HEK293 (cell line): ENCODE data around the gene MYO5B.
"Not testable (repeated sequence)": the region's sequence is repeated elsewhere in the genome, so short reads cannot be mapped to it uniquely, and the experiment has no call there.

Experiments used
- CTCF ChIA-PET: fragments of 350-600 bp; formaldehyde crosslinking; extraction: SDS; loops from one replicate; lab custom pipeline; 2021; ENCODE audit warnings: antibody characterized with exemption; lab: Yijun Ruan, JAX
- POLR2A ChIA-PET: fragments of 300-600 bp; formaldehyde crosslinking; extraction: SDS; loops from one replicate; lab custom pipeline; 2020; ENCODE audit warnings: antibody characterized with exemption, inconsistent platforms; lab: Yijun Ruan, JAX
- H3K27ac ChIP-seq: fragments of 200-500 bp; sonication (Bioruptor generic); 2 replicates; pipeline ENCODE4 v1.5.1; 2014; ENCODE audit warnings: low read depth, low read length, control low read depth, inconsistent platforms; ENCODE audit errors: extremely low read depth
- H3K36me3 ChIP-seq, 2 experiments: fragments of 200-500 bp in 1 of 2; sonication (Bioruptor generic) in 1 of 2; 1 replicate in 1 of 2; 2 replicates in 1 of 2; pipeline ENCODE4 v1.5.1; 2014 to 2017; ENCODE audit warnings: inconsistent platforms in 2 of 2, low read length in 2 of 2; ENCODE audit not compliant: control insufficient read depth in 2 of 2, insufficient read depth in 1 of 2
- H3K4me1 ChIP-seq: fragments of 200-500 bp; sonication (Bioruptor generic); 2 replicates; pipeline ENCODE4 v1.5.1; 2014; ENCODE audit warnings: mild to moderate bottlenecking, low read length, inconsistent platforms; ENCODE audit not compliant: control insufficient read depth, insufficient read depth
- H3K4me3 ChIP-seq: 2 replicates; pipeline ENCODE4 v1.5.1; 2011; ENCODE audit warnings: low read depth, mild to moderate bottlenecking, control low read depth, low read length, moderate library complexity
- H3K9me3 ChIP-seq: fragments of 200-500 bp; sonication (Bioruptor generic); 2 replicates; pipeline ENCODE4 v1.5.1; 2014; ENCODE audit warnings: low read depth, low read length, inconsistent platforms; ENCODE audit not compliant: control insufficient read depth, insufficient read depth
- FEZF1 ChIP-seq: fragments of 450-650 bp; formaldehyde crosslinking; IDR thresholded peaks from 2 replicates; pipeline ENCODE4 v1.5.1; 2016; ENCODE audit warnings: missing biosample characterization, missing genetic modification characterization
- KLF10 ChIP-seq: fragments of 450-650 bp; IDR thresholded peaks from 2 replicates; pipeline ENCODE4 v1.5.1; 2018; ENCODE audit warnings: missing biosample characterization, mild to moderate bottlenecking, missing genetic modification characterization
- TRIM28 ChIP-seq: IDR thresholded peaks from 2 replicates; pipeline ENCODE4 v1.6.1; 2011; ENCODE audit warnings: low read length, control low read depth, borderline replicate concordance
- TSHZ1 ChIP-seq: fragments of 450-650 bp; formaldehyde crosslinking; IDR thresholded peaks from 2 replicates; pipeline ENCODE4 v1.5.1; 2016; ENCODE audit warnings: missing biosample characterization, missing genetic modification characterization, borderline replicate concordance
- YY2 ChIP-seq: fragments of 450-650 bp; formaldehyde crosslinking; IDR thresholded peaks from 2 replicates; pipeline ENCODE4 v1.5.1; 2016; ENCODE audit warnings: missing biosample characterization, missing genetic modification characterization
- ZBTB44 ChIP-seq: fragments of 450-650 bp; IDR thresholded peaks from 2 replicates; pipeline ENCODE4 v1.5.1; 2018; ENCODE audit warnings: missing biosample characterization, mild to moderate bottlenecking, missing genetic modification characterization
- ZBTB7A ChIP-seq: fragments of 450-650 bp; formaldehyde crosslinking; IDR thresholded peaks from 2 replicates; pipeline ENCODE4 v1.5.1; 2016; ENCODE audit warnings: low read depth, missing biosample characterization, missing genetic modification characterization
- ZNF248 ChIP-seq: fragments of 450-650 bp; formaldehyde crosslinking; IDR thresholded peaks from 2 replicates; pipeline ENCODE4 v1.5.1; 2017; ENCODE audit warnings: missing biosample characterization, missing genetic modification characterization
- ZNF266 ChIP-seq: fragments of 450-650 bp; formaldehyde crosslinking; IDR thresholded peaks from 2 replicates; pipeline ENCODE4 v1.5.1; 2016; ENCODE audit warnings: missing biosample characterization, missing genetic modification characterization, low read depth
- ZNF48 ChIP-seq: fragments of 450-650 bp; formaldehyde crosslinking; IDR thresholded peaks from 2 replicates; pipeline ENCODE4 v1.5.1; 2016; ENCODE audit warnings: missing biosample characterization, missing genetic modification characterization
- ZNF530 ChIP-seq: fragments of 450-650 bp; formaldehyde crosslinking; IDR thresholded peaks from 2 replicates; pipeline ENCODE4 v1.5.1; 2016; ENCODE audit warnings: low read depth, missing biosample characterization, missing genetic modification characterization
- ZNF660 ChIP-seq: fragments of 450-650 bp; IDR thresholded peaks from 2 replicates; pipeline ENCODE4 v1.5.1; 2018; ENCODE audit warnings: missing biosample characterization, mild to moderate bottlenecking, missing genetic modification characterization
- ZNF670 ChIP-seq: fragments of 450-650 bp; formaldehyde crosslinking; IDR thresholded peaks from 2 replicates; pipeline ENCODE4 v1.5.1; 2016; ENCODE audit warnings: missing biosample characterization, missing genetic modification characterization, low read depth
- ZNF768 ChIP-seq: fragments of 450-650 bp; formaldehyde crosslinking; IDR thresholded peaks from 2 replicates; pipeline ENCODE4 v1.5.1; 2018; ENCODE audit warnings: missing biosample characterization, mild to moderate bottlenecking, missing genetic modification characterization
- ZNF776 ChIP-seq: fragments of 450-650 bp; formaldehyde crosslinking; IDR thresholded peaks from 2 replicates; pipeline ENCODE4 v1.5.0; 2017; ENCODE audit warnings: missing biosample characterization, missing genetic modification characterization, borderline replicate concordance
- ZSCAN18 ChIP-seq: fragments of 450-650 bp; formaldehyde crosslinking; IDR thresholded peaks from 2 replicates; pipeline ENCODE4 v1.5.1; 2016; ENCODE audit warnings: missing biosample characterization, missing genetic modification characterization
- ZSCAN30 ChIP-seq: fragments of 450-650 bp; IDR thresholded peaks from 2 replicates; pipeline ENCODE4 v1.5.1; 2018; ENCODE audit warnings: missing biosample characterization, mild to moderate bottlenecking, missing genetic modification characterization, moderate library complexity

Gene MYO5B

GRCh38 chr18:50232419-50232818 is 37.5 kb upstream of the MYO5B start (continued):
- TF ChIP-seq ZBTB44 (no peak), ZSCAN18 (tag by site-specific recombination) (no peak), ZNF660 (tag by site-specific recombination) (no peak), ZNF776 (no peak), YY2 (tag by site-specific recombination) (no peak)

GRCh38 chr18:50231621-50232020 is 36.7 kb upstream of the MYO5B start:
- TF ChIP-seq ZBTB7A (tag by site-specific recombination) (no peak), KLF10 (no peak), TRIM28 (no peak), FEZF1 (tag by site-specific recombination) (no peak), TSHZ1 (tag by site-specific recombination) (no peak), ZNF768 (tag by site-specific recombination) (no peak), ZNF248 (tag by site-specific recombination) (no peak), ZNF48 (no peak), ZNF670 (tag by site-specific recombination) (no peak), ZNF530 (tag by site-specific recombination) (no peak), ZSCAN30 (no peak), ZNF266 (no peak)
- Histone ChIP-seq H3K4me3 (no peak overlapping the region), H3K27ac (no peak overlapping the region), H3K9me3 (no peaks in the 10 kb centered on the region), H3K36me3 (no peaks in the 10 kb centered on the region), H3K4me1 (no peaks in the 10 kb centered on the region)
- ChIA-PET POLR2A (no interaction called here), CTCF (no interaction called here)

GRCh38 chr18:50220249-50220648 is 25.3 kb upstream of the MYO5B start:
- POLR2A ChIA-PET: not testable (repeated sequence)

More at GRCh38 chr18:50220249-50220648, 25.3 kb upstream of the MYO5B start:
- H3K9me3 ChIP-seq, H3K27ac ChIP-seq, H3K36me3 ChIP-seq, H3K4me1 ChIP-seq, CTCF ChIA-PET, H3K4me3 ChIP-seq: not testable (repeated sequence)
